Smooth muscle cell (in vitro differentiated cells): Measurements from ENCODE around the gene STK24. TPM values are rescaled to one million over a fixed set of nuclear protein-coding genes. Genes with fewer than 3 reads are reported as not detected.

Source experiments
- DNase-seq: peaks from one replicate; lab custom pipeline; 2025; ENCODE audit not compliant: unreplicated experiment; lab: John Stamatoyannopoulos, UW
- H2AFZ ChIP-seq: fragments of 200-600 bp; sonication (generic); 2 replicates; pipeline ENCODE4 v1.6.0; 2016; ENCODE audit warnings: antibody characterized with exemption, low read depth, mild to moderate bottlenecking
- H3F3A ChIP-seq: fragments of 200-600 bp; sonication (generic); 2 replicates; pipeline ENCODE4 v1.6.0; 2017; ENCODE audit warnings: antibody characterized with exemption, low read depth
- H3K27ac ChIP-seq: fragments of 200-600 bp; sonication (generic); 2 replicates; pipeline ENCODE4 v1.5.1; 2016; ENCODE audit warnings: low read depth, mild to moderate bottlenecking
- H3K27me3 ChIP-seq: fragments of 200-600 bp; sonication (generic); 2 replicates; pipeline ENCODE4 v1.6.1; 2016; ENCODE audit warnings: low read depth, mild to moderate bottlenecking
- H3K36me3 ChIP-seq: fragments of 200-600 bp; sonication (generic); 2 replicates; pipeline ENCODE4 v1.5.1; 2016; ENCODE audit warnings: low read depth
- H3K4me1 ChIP-seq: fragments of 200-600 bp; sonication (generic); 2 replicates; pipeline ENCODE4 v1.5.1; 2016; ENCODE audit warnings: low read depth
- H3K4me2 ChIP-seq: fragments of 200-600 bp; sonication (generic); 2 replicates; pipeline ENCODE4 v1.6.0; 2016; ENCODE audit warnings: mild to moderate bottlenecking
- H3K4me3 ChIP-seq: fragments of 200-600 bp; sonication (generic); 2 replicates; pipeline ENCODE4 v1.5.1; 2016; ENCODE audit warnings: mild to moderate bottlenecking
- H3K79me2 ChIP-seq: fragments of 200-600 bp; sonication (generic); 2 replicates; pipeline ENCODE4 v1.6.0; 2016; ENCODE audit warnings: low read depth, mild to moderate bottlenecking
- H3K9ac ChIP-seq: fragments of 200-600 bp; sonication (generic); 2 replicates; pipeline ENCODE4 v1.6.0; 2016; ENCODE audit warnings: low read depth
- H3K9me3 ChIP-seq: fragments of 200-600 bp; sonication (generic); replicated peaks from 2 replicates; pipeline ENCODE4 v1.5.1; 2016; ENCODE audit warnings: low read depth
- H4K20me1 ChIP-seq: fragments of 200-600 bp; sonication (generic); 2 replicates; pipeline ENCODE4 v1.6.0; 2016; ENCODE audit warnings: low read depth
- WGBS: methylation state at CpG from one replicate; pipeline ENCODE4 v1.1.7; 2016; ENCODE audit warnings: low lambda C conversion rate; 5-methylcytosine and 5-hydroxymethylcytosine counted together
- polyA plus RNA-seq: library from polyadenylated mRNA; unstranded; fragments of >200 nt; fragmentation: Nextera tagmentation; extraction: Ambion mirVana; gene quantifications from 2 replicates; pipeline ENCODE4 v1.2.1, GENCODE V29; 2016
- total RNA-seq: library from RNA; depleted of rRNA; stranded (reverse); fragments of >200 nt; gene quantifications from 2 replicates; pipeline ENCODE4 v1.2.3, GENCODE V29; 2014
- TF ChIP-seq, protein P1 (sequence below): fragments of 200-600 bp; sonication (generic); IDR thresholded peaks from 2 replicates; pipeline ENCODE4 v1.5.1; 2017; ENCODE audit warnings: borderline replicate concordance, mild to moderate bottlenecking, antibody characterized with exemption; ENCODE audit not compliant: insufficient read depth, poor library complexity, severe bottlenecking

The STK24 gene
- total and polyA plus RNA-seq, 2 experiments from 2014 or later = 80.2 to 89.1 TPM

DNA sequence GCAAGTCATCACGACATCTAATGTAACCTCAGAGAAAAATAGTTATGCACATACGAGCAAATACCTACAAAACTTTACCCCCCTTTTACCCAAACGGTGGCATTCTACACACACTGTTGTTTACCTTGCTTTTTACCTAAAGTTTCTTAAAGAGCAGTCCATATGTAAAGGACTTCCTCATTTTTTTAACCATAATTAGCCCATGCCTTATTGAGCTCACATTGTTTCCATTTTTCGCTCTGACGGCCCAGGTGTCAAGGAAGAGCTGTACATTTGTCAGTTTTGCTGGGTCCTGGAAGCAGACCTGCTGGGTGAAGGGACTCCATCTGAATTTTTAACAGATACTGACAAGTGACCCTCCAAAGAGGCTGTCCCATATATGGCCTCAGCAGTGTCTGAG, 89.4 kb downstream of the STK24 start:
- peaks cover 14% of the 10 kb centered on the region for H3F3A ChIP-seq
- H3K4me3 ChIP-seq = no peak overlapping the region
- peaks cover 85% of the 10 kb centered on the region for H4K20me1 ChIP-seq
- no peaks in the 10 kb centered on the region for H3K36me3 ChIP-seq
- DNase-seq = no peak
- H3K9ac ChIP-seq = no peak overlapping the region
- no peaks in the 10 kb centered on the region for H3K9me3 ChIP-seq
- TF ChIP-seq, protein P1, sequence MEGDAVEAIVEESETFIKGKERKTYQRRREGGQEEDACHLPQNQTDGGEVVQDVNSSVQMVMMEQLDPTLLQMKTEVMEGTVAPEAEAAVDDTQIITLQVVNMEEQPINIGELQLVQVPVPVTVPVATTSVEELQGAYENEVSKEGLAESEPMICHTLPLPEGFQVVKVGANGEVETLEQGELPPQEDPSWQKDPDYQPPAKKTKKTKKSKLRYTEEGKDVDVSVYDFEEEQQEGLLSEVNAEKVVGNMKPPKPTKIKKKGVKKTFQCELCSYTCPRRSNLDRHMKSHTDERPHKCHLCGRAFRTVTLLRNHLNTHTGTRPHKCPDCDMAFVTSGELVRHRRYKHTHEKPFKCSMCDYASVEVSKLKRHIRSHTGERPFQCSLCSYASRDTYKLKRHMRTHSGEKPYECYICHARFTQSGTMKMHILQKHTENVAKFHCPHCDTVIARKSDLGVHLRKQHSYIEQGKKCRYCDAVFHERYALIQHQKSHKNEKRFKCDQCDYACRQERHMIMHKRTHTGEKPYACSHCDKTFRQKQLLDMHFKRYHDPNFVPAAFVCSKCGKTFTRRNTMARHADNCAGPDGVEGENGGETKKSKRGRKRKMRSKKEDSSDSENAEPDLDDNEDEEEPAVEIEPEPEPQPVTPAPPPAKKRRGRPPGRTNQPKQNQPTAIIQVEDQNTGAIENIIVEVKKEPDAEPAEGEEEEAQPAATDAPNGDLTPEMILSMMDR = no peak
- no peak overlapping the region for H3K4me2 ChIP-seq
- peak overlapping the region; percentile 40 for H3K27ac ChIP-seq
- peaks cover 86% of the 10 kb centered on the region for H3K79me2 ChIP-seq
- H3K27me3 ChIP-seq = no peaks in the 10 kb centered on the region
- 92% methylated on average over 5 of the region's 5 CpGs for WGBS
- peaks cover 44% of the 10 kb centered on the region for H3K4me1 ChIP-seq
- no peak overlapping the region for H2AFZ ChIP-seq

DNA sequence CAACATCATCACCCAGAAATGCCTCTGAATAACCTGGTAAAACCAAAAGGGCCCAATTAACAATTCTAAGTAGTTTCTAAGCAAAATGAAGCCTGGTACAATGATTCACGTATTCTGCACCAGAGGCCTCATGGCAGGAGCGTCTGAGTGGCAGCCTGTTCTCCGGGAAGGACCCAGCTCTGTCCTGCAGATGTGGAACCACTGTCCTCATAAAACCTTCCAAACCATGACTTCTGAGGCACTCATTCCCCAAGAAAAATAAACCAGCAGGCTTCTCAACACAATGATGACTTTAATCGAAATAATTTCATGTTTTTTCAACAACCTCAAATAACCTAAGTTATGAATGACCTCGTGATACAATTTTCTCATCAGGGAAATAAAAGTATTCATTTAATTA, 89.9 kb downstream of the STK24 start:
- Histone ChIP-seq H3K27me3 (no peaks in the 10 kb centered on the region), H3K4me3 (no peak overlapping the region), H3K79me2 (peaks cover 86% of the 10 kb centered on the region), H2AFZ (no peak overlapping the region), H3K36me3 (no peaks in the 10 kb centered on the region), H3K4me2 (no peak overlapping the region), H3K9me3 (no peaks in the 10 kb centered on the region), H3K27ac (peak overlapping the region; percentile 40), H3K9ac (no peak overlapping the region), H4K20me1 (peaks cover 85% of the 10 kb centered on the region), H3F3A (peaks cover 14% of the 10 kb centered on the region), H3K4me1 (peaks cover 39% of the 10 kb centered on the region)
- 48% methylated on average over 5 of the region's 5 CpGs for WGBS
- no peak for DNase-seq
- TF ChIP-seq, protein P1 = no peak

DNA sequence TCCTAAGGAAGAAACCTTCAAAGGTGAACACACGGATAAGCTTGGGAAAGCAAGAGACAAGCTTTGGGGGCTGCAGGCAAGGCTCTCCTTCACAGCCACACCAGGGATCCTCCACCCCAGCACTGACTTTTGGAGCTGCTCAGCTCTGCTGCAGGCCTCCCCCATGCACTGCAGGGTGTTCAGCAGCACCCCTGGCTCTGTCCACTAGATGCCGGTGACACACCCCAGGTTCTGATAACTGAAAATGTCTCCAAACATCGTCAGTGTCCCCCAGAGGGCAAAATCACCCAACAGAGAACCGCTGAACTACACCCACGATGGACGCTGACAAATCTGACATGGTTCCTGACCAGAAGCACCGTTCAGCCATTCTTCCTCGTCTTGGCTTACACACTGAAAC, 90.5 kb downstream of the STK24 start:
- Histone ChIP-seq H3K4me1 (peaks cover 38% of the 10 kb centered on the region), H3K27ac (peak overlapping the region; percentile 40), H2AFZ (no peak overlapping the region)

DNA sequence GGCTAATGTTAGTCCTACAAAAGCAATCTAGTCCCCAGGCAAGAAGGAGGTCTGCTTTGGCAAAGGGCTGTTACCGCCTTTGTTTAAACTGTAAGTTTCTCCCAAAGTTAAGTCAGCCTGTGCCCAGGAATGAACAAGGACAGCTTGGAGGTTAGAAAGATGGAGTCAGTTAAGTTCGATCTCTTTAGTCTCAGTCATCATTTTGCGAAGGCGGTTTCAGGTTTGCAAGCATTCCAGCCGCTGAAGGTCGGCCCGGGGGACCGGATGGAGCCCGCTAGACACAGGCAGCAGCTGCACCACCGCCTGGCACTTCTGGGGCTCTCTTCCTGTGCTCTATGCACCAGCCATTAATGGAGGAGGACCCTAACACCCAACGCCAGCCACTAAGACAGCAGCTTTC, 91.3 kb downstream of the STK24 start:
- Histone ChIP-seq H3K4me1 (peaks cover 47% of the 10 kb centered on the region), H3F3A (peaks cover 14% of the 10 kb centered on the region), H3K9ac (peak overlapping the region; percentile 42), H3K27me3 (no peaks in the 10 kb centered on the region), H3K4me2 (peak overlapping the region; percentile 52), H4K20me1 (peaks cover 87% of the 10 kb centered on the region), H3K36me3 (no peaks in the 10 kb centered on the region), H3K4me3 (no peak overlapping the region), H3K9me3 (no peaks in the 10 kb centered on the region), H2AFZ (no peak overlapping the region), H3K79me2 (peaks cover 86% of the 10 kb centered on the region), H3K27ac (peak overlapping the region; percentile 97)
- no peak for DNase-seq
- WGBS = 77% methylated on average over 11 of the region's 11 CpGs
- TF ChIP-seq, protein P1 = no peak

More for the DNA sequence above, 90.5 kb downstream of the STK24 start:
- Histone ChIP-seq H3K4me3 (no peak overlapping the region), H3F3A (peaks cover 14% of the 10 kb centered on the region), H3K36me3 (no peaks in the 10 kb centered on the region), H4K20me1 (peaks cover 86% of the 10 kb centered on the region), H3K9ac (no peak overlapping the region), H3K79me2 (peaks cover 86% of the 10 kb centered on the region), H3K27me3 (no peaks in the 10 kb centered on the region), H3K9me3 (no peaks in the 10 kb centered on the region), H3K4me2 (no peak overlapping the region)
- DNase-seq = no peak
- TF ChIP-seq, protein P1 = no peak
- 89% methylated on average over 8 of the region's 8 CpGs for WGBS
